Activated CD4-positive, alpha-beta T cell treated with anti-CD3 and anti-CD28 coated beads for 48 hours (primary cell): ENCODE data around the gene TAS2R14.

Source experiments
- DNase-seq: peaks from one replicate; pipeline ENCODE4 v3.0.0-alpha.2; 2020

Gene TAS2R14, protein sequence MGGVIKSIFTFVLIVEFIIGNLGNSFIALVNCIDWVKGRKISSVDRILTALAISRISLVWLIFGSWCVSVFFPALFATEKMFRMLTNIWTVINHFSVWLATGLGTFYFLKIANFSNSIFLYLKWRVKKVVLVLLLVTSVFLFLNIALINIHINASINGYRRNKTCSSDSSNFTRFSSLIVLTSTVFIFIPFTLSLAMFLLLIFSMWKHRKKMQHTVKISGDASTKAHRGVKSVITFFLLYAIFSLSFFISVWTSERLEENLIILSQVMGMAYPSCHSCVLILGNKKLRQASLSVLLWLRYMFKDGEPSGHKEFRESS

DNA sequence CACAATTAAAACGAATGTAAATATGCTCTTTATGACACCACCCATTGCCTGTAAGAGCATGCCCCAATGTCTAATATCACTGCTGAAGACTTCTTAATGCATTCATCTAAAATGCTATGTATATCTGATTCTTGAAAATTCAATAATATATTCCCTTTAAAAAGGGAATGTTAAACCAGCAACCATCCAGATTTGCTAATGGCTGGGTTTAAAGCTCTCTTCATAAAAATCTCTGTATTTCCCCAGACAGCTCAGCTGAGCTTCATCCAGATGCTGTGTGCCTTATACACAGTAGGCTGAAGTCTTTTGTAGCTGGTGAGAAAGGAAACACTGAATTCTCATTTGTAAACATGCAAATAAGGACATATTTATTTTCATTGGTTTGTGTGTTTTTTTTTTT, at the start of gene TAS2R14:
Gene TAS2R14 (minus strand): TSS at position 101 of the 400 bp plus-strand sequence. CDS start 56 bp downstream, at position 45.
- DNase-seq, result no peak

DNA sequence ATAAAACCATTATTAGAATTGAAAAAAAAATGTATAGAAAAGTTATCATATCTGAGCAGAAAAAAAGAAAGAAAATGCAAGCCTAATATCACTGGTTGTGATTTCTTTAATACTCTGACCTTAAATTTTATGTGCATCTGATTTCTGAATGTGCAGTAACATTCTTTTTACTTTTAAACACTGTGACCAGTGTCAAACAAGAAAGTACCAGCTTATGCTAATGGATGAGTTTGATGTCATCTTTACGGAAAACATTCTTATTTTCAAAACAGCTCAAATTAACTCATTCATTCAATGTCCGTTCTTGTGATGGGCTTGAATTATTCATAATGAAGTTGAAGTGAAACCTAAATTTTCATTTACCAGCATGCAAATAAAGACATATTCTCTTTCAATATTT, 47.7 kb upstream of the TAS2R14 start, which contains the start of gene TAS2R50:
Gene TAS2R50 (minus strand): TSS at position 101 of the 400 bp plus-strand sequence. CDS start 52 bp downstream, at position 49.
- DNase-seq, result no peak

DNA sequence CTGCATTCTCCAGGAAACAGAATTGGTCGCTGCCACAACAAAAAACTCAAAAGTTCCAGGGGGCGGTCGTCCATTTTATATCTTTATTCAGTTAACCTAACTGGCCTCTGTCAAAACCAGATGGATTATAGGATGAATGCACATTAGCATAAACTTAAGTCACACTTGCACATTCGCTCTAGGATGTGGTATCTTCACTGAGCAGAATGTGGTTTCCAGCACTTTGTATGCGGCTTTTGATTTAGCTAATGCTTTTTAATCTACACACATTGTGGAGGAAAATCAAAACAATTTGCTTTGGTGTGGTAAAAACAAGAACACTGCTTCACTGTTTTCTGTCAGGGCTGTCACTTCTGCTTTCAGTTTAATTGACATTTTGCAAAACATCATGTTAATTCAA, 43.2 kb upstream of the TAS2R14 start:
- DNase-seq, result peak; percentile 36

DNA sequence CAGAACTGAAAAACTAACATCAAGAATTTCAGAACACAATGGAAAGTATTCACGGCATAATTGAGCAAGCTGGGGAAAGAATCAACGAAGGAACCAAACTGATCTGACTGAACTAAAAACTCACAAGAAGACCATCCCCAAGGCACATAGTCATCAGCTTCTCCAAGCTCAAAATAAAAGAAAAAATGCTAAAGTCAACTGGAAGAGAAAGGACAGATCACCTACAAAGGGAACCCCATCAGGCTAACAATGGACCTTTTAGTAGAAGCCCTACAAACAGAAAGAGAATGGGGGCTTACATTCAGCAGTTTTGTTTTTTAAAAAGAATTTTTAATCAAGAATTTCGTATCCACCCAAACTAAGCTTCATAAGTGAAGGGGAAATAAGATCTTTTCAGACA, 35.9 kb upstream of the TAS2R14 start:
- DNase-seq, result no peak

DNA sequence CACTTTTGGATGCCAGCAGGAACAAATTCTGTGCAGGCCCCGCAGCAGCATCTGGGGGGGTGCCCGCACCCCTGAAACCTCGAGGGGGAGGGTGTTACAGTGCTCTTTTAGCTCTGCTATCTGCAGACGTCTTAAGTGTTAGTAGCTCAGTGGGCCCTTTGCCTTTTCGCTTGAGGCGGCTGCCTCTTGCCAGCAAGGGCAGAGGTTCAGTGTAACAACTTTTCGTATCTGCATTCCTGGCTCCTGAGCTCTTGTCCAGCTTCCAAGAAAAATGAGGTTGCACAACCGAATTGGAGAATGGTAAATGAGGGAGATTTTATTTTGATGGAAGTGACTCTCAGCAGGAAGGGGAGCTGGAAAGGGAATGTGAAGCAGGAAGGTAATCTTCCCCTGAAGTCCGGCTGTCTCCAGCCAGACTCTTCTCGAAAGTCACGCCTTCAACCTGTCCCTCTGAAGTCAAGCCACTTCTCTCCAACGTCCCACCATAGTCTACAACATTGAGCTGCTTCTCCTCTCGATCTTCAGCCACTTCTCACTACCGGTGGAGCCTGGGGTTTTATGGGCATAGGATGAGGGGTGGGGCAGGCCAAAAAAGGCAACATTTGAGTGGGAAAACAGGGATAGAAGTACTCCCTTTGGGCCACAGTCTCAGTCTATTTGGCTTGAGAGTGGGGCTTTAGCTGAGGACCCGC, 29.8 kb upstream of the TAS2R14 start:
- no peak for DNase-seq

DNA sequence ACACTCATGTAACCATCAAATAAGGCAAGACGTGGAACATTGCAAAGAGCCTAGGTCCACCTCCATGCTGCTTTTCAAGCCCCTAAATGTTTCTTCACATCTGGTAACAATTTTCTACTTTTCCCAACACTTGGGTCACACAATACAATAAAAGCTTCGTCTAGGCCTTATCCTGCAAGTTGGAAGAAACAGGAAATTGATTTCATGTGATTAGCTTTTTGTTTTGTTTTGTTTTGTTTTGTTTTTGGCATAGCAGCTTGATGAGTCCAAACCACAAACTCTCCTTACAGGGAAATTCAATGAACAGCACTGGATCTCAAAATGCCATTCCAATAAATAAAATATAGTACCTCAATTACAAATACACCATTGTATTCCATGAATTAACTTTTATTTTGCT, 28.3 kb upstream of the TAS2R14 start:
- DNase-seq, result no peak

DNA sequence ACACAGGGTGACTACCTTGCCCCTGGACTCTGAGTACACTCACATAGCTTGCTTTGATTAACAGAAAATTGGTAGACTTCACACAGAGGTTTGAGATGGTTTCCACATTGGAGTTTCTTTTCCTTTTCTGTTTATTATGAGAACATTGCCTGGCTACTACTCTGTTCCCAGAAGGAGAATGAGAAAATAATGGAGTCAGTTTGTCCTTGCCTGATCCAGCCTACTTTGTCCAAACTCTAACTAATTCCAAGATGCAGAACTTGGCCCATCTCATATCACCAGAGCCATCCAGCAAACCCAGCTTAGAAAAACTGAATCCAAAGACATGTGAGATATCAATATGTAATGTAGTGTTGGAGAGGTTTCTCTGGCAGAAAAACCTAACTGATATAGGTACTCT, 27.3 kb upstream of the TAS2R14 start:
- DNase-seq, result no peak

DNA sequence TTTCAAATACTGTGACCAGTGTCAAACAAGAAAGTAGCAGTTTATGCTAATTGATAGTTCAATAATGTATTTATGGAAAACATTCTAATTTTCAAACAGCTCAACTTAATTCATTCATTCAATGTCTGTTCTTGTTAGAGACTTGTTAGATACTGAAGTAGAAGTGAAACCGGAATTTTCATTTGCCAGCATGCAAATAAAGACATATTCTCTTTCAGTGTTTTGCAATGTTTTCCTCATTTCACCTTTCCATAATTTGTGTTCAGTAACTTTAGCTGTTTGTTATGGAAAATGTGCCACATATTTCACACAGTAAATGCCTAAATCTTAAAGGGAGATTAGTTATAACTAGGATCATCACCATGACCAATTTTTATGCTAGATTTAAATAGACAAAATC, 26.4 kb upstream of the TAS2R14 start:
- no peak for DNase-seq

DNA sequence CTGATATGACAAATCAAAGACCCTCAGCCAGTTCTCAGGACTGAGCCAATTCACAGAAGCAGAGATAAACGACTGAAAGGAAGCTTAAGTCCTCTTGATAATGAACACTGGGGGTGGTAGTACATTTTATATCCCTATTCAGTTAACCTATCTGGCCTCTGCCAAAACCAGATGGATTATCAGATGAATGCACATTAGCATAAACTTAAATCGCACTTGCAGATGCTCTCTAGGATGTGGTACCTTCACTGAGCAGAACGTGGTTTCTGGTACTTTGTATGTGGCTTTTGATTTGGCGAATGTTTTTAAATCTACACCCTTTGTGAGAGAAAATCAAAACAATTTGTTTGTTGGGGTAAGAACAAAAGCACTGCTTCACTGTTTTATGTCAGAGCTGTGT, 21.1 kb upstream of the TAS2R14 start:
- DNase-seq, result no peak

DNA sequence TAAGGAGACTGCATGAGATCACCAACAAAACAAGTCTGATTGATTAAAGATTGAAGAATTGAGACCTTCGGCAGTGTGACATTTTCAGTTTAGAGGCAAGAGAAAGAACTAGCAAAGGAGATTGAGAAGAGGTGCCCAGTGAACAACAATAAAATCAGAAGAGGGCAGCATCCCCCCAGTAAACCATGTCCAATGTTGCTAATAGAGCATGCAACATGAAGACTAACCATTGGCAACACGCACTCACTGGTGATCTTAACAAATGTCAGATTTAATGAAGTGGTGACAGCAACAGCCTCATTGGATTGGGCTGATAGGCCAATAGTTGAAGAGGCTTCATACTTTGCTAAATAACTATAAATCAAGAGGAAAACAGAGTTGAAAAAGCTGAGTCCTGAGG, 20.7 kb upstream of the TAS2R14 start:
- DNase-seq, result no peak

DNA sequence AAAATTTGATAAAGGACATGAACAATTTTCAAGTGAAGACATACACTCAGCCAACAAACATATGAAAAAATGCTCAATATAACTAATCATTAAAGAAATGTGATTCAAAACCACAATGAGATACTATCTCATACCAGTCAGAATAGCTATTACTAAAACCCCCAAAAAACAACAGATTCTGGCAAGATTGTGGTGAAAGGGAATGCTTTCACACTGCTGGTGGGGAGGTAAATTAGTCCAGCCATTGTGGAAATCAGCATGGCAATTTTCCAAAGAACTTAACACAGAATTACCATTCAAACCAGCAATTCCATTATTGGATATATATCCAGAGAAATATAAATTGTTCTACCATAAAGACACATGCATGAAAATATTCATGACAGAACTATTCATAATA, 18.7 kb upstream of the TAS2R14 start:
- DNase-seq, result no peak

DNA sequence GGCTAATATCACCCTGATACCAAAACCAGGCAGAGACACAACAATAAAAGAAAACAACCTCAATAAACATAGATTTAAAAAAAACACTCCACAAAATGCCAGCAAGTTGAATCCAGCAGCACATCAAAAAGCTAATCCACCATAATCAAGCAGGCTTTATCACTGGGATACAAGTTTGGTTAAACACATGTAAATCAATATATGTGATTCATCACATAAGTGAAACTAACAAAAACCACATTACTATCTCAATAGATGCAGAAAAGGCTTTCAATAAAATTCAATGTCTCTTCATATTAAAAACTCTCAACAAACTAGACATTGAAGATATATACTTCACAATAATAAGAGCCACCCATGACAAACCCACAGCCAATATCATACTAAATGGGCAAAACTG, 17.0 kb upstream of the TAS2R14 start:
- DNase-seq, result no peak

DNA sequence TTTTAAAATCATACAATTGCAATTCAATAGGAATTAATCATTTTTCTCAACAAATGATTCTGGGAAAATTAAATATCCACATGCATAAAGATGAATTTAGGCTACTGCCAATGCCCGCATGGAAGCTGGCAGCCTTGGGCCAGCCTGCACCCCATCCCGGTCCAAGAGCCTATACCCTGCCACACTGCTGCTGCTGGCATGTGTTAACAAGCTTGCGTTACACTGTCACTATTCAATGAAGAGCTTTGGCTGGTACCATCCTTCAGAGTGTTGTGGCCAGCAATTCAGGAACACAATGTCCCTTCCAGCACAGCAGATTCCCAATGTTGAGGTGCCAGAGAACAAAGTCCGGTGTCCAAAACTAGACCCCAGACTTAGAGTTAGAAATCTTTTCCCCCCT, 13.6 kb upstream of the TAS2R14 start:
- no peak for DNase-seq

DNA sequence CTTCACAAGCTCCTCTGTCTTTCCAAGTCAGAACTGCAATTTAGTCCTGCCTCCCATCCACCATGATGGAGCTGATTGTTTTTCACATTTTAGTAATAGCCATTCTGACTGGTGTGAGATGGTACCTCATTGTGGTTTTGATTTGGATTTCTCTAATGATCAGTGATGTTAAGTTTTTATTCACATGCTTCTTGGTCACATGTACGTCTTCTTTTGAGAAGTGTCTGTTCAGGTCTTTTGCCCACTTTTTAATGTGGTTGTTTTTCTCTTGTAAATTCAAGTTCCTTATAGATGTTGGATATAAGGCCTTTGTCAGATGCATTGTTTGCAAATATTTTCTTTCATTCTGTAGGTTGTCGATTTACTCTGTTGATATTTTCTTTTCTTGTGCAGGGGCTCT, 4.1 kb upstream of the TAS2R14 start:
- no peak for DNase-seq

DNA sequence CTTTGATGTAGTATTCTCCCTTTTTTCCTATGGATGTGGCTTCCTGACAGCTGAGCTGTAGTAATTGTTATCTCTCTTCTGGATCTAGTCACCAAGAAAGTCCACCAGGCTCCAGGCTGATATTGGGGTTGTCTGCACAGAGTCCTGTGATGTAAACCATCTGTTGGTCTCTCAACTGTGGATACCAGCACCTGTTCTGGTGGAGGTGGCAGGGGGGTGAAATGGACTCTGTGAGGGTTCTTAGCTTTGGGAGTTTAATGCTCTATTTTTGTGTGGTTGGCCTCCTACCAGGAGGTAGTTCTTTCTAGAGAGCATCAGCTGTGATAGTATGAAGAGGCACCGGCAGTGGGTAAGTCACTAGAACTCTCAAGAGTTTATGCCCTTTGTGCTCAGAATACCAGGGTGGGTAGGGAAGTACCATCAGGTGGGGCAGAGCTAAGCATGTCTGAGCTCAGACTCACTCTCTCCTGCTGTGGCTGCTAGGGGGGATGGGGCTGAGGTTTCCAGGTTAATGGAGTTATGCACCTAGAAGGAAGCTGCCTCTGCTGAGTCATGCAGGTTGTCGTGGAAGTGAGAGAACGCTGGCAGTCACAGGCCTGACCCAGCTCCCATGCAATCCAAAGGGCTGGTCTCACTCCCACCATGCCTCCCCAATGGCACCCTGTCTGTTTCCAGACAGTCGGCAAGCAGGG, 3.0 kb upstream of the TAS2R14 start:
- no peak for DNase-seq

DNA sequence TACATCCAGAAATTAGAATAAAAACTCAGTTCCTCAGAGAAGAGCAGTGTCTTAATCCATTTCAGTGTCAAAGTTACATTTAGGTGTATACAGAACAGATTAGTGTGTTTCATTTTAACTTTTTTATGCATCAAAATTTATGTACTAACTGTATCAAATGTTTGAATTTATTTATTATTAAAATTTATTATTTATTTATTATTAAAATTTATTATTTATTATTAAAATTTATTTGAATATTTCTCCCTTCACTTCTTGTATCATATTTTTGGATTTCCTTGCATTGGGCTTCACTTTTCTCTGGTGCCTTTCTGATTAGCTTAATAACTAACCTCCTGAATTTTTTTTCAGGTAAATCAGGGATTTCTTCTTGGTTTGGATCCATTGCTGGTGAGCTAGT, 2.3 kb upstream of the TAS2R14 start:
- no peak for DNase-seq

DNA sequence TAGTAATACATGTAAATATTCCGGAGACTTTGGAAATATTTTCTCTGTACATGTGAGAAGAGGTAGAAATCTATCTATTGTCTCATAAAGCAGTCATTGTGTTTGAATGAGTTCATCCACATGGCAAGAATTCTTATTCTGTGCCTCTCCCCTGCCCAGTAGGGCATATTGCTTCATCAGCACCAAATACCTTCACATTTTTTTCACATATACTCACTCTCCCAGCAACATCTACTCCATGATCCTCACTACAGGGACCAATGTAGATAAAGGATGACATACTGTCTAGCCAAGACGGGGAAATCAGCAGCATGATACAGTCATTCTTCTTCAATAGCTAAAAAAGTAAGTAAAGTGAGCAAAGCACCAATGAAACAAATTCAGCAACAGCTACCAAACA, 1.3 kb upstream of the TAS2R14 start:
- no peak for DNase-seq

DNA sequence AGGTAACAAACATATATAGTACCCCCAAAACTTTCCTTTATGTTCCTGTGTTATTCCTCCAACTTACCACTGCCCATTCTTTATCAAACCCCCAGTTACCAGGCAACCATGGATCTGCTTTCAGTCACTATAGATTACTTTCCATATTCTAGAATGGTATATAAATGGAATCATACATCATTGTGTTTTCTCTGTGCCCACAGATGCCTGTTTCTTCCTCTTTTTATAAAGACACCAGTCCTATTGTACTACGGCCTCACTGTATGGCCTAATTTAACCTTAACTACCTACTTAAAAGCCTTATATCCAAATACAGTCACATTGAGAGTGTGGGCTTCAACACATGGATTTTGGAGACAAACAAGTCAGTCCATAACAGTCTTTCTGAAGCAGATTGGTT, 2.6 kb downstream of the TAS2R14 start:
- no peak for DNase-seq

DNA sequence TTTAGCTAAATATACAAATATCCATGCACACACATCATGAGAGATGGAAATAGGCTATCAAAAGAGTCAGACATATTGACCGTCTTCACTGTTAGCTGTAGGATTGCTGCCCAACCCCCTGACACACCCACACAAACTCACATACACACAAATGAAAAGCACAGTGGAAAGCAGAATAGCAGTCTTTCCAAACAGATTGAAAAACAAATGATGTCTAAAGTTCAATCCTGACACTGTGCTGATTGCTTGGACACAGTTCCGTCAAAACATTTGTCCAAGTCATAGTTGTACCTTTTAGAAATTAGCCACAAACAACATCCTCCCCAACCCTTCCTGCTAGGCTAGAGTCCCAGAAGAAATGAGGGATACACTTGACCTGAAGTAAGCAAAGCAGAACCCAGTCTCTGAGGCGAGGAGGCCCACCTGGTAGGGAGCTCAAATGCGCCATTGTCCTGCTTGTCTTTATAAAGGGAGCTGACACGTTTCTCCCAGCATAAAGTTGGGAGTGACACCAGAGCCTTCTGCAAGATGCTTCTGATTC, 10.2 kb downstream of the TAS2R14 start, which contains the start of gene PRH2:
Gene PRH2 (plus strand): TSS at position 491 of the 541 bp plus-strand sequence. CDS start 38 bp downstream, at position 529.
- DNase-seq, result no peak

DNA sequence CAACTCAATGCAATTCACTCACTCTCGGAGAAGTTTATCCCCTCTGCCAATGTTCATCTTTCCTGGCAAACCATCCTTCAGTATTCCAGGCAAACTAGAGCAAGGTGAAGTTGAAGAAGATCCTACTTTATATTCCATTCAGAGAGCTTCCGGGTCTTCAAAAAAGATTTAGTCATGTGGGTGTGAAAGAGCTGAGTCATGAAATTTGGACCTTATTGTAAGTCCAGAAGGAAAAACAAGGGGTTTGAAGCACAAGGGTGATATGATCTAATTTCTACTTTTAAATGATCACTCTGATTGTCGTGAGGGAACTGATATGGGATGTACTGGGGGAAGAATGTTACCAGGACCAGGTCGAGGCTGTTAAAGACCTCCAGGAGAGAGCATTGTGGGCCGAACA, 12.8 kb downstream of the TAS2R14 start:
- DNase-seq, result no peak

DNA sequence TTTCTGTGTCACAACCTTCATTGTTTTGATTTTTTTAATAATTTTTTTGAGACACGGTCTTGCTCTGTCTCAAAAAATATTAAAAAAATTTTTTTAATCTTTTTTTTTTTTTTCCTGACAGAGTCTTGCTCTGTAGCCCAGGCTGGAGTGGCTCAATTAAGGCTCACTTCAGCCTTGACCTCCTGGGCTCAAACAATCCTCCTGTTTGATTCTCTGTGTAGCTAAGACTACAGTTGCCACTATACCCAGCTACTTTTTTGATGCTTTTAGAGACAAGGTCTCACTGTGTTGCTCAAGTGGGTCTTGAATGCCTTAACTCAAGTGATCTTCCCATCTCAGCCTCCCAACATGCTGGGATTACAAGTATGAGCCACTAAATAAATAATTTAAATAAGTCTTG, 19.3 kb downstream of the TAS2R14 start:
- no peak for DNase-seq

DNA sequence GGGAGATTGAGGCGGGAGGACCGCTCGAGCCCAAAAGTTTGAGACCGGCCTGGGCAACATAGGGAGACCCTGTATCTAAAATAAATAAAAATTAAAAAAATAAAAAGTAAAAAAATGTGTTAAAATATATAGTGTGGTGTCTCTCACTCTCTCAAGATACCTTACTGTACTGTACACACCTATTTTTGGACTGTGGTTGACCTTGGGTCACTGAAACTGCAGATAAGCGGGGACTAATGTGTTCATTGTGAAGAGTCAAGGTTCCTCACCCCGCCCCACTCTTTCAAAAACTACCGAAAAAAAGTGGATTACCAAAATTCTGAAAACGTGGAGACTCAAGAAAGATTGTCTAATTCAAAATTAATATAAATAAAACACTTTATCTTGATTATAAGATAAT, 28.7 kb downstream of the TAS2R14 start:
- DNase-seq, result no peak

DNA sequence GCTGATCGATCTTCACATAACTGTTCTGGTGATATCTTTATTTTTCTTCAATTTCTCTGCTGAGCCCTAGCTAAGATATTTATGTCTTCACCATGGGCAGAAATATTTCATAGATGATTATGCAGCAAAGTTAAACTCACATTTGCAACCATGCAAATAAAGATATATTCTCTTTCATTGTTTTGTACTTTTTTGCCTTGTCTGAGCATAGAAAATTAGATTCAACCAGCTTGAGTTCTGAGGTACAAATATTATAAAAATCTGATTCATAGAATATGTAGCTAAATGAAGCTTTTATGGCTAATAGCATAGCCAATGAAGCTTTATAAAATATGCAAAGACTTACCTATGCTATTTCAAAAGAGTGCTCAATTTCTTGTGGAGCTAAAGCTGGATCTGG, 29.6 kb downstream of the TAS2R14 start, which contains the start of gene TAS2R13:
Gene TAS2R13 (minus strand): TSS at position 101 of the 400 bp plus-strand sequence. CDS start 264 bp downstream, outside the sequence.
- no peak for DNase-seq
